CD4-positive, alpha-beta T cell treated with Interleukin-10 for 1 hour (primary cell): ENCODE measurements around the gene GNAI1.

Experiments used
- DNase-seq: peaks from one replicate; pipeline ENCODE4 v3.0.0-alpha.2; 2020

Gene GNAI1

GRCh38 chr7:80216996-80217842, 82.6 kb downstream of the GNAI1 start:
- DNase-seq = no peak

DNA sequence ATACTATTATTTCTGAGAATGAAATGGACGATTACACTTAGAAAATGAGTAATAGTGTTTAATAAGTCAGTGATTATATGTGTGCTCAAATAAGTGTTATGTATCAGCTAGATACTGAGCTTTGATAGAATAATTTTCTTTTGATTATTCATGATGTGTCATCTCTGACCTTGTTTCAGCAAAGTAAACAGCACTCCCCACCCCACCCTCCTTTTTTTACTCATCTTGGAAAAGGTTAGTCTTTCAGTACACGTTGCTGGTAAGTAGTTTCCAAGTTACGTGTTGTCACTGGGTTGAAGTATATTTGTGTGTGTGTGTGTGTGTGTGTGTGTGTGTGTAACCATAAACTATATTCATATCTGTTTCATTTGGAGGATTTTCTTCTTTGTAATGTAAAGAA, 84.1 kb downstream of the GNAI1 start:
- no peak for DNase-seq

GRCh38 chr7:80220022-80220634, 85.5 kb downstream of the GNAI1 start:
- no peak for DNase-seq

DNA sequence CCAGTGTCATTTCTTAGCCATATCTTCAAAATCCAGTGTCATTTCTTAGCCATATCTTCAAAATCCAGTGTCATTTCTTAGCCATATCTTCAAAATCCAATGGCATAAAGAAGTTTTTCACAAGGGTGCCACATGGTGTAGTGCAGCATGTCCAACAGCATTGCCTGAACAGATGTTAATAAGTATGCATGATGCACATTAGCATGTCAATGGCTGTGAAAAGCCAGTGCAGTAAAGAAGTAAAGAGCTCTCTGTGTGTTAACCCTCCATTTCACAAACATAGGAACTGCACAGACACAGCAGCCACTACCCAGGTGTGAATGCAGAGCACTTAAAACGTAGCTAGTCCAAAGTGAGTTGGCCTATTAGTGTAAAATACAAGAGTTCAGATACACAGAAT, 89.8 kb downstream of the GNAI1 start:
- no peak for DNase-seq

DNA sequence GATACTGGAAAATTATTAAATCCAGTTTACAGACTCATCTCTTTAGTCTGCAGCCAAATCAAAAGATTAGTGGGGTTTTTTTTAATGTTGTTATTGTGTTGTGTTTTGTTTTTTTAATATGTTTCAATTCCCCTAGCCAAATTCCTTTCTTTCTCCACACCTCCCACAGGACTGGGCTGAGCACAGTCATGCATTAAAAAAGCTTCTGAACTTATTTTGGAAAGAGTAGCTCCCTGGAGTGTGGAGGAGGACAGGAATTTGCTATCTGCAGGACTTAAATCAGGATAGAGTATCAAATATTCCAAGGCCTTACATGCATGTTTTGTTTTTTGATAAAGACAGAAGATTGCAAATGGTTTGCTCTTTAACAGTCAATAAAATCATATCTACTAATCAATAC, 90.7 kb downstream of the GNAI1 start:
- no peak for DNase-seq

DNA sequence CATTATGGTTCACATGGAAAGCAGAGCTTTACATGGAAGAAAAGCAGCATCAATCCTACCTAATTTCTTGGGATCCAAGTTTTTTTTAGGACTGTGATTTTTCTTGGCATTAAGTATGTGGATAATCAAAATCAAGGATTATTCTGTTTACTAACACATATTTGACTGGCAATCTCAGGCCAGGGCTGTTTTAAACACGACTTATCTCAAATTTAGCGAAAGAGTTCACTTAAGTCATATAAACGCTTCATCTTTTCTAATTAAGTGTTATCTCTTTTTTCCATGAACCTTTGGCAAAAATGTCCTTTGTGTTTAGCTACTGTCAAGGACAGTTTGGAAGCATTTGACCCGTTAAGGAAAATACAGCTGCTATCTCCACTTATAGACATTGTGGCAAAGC, 92.0 kb downstream of the GNAI1 start:
- DNase-seq = no peak

DNA sequence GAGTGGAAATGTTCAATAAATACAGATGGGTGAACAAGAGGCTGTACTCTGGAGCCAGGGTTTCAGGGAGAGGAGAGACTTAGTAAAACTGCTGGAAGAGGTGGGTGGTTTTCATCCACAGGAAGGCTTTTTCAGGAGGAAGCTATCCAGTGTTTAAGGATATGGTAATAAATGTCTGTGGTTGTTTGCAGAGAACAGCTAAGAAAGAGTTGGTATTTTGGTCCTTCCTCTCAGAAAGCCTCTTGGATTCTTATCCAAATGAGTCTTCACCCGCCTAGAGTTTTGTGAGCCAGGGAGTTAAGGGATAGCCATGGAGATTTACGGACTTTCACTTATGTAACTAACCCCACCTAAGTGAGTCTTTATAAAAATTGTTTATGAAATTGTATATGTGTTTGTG, 95.7 kb downstream of the GNAI1 start:
- no peak for DNase-seq

DNA sequence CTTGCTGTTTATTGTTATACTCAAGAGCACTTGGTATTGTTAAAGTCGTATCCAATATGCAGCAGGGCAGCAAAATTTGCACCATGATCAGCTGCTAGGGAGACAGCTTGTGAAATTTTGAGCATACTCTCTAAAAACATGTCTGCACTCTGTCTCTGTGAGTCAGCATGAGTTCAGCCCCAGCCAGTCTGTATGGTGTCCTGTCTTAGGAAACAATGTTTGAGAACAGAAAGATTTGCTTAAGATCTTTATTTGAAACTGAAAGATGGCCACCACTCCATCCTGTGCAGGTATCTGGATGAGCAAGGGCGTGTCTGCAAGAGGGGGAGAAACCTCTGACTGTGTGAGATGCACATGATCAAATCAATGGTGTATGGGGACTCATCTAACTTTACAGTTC, 97.1 kb downstream of the GNAI1 start:
- DNase-seq = no peak

GRCh38 chr7:80232979-80233724, 98.5 kb downstream of the GNAI1 start:
- DNase-seq = no peak

DNA sequence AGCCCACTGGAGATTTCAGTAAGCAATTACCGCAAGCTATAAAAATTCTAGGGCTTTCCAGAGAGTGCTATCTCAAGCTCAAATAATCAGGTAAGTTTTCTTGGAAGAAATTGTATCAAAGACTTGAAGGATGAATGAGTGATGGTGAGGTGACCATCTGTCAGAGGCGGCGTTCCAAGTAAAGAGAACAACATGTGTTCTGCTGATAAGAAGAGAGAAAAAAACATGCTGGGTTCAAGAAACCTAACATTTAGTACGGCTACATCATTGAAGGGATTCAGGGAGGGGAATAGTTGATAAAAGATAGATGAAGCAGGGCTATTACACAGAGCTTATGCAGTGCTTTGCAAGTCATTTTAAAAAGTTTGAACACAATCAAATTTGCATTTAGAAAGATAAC, 100.7 kb downstream of the GNAI1 start:
- no peak for DNase-seq

- DNase-seq = no peak
Measured at GRCh38 chr7:80236681-80237080, 102.0 kb downstream of the GNAI1 start.

DNA sequence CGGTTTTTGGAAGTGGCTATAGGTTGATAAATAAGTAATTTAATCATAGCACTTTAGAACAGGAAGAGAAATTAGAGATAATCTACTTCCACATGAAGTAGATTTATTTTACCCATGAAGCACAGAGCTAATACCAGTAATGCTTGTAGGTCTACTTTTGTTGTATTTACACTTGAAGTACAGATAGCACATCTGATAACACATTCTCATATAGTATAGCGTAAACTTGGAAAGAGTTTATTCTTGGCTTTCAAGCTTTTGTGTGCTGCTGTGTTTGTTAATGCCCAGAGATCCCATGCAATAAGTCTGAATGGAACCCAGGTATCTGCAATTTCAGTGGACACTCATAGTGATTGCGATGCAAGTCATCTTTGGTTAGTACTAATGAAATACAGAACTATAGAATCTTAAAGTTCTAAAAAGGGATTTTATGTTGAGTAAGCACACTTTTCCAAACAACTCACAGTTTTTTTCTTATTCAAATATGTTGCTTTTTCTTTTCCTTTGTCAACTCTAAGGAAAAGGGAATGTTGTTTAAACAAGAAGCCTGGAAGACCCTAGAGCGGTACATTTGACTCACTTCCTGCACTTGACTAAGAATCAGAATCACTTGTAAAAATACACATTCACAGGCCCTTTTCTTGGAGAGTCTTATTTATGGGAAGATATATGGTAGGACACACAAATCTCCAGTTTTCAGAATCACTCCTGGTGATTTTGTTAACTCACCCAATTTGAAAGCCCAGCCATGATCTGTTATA, 105.8 kb downstream of the GNAI1 start:
- no peak for DNase-seq

- no peak for DNase-seq
Measured at GRCh38 chr7:80241671-80242070, 107.0 kb downstream of the GNAI1 start.

- no peak for DNase-seq
Measured at GRCh38 chr7:80243425-80243824, 108.8 kb downstream of the GNAI1 start.

GRCh38 chr7:80244206-80244916, 109.7 kb downstream of the GNAI1 start:
- no peak for DNase-seq

- no peak for DNase-seq
Measured at GRCh38 chr7:80247144-80247543, 112.5 kb downstream of the GNAI1 start.

- no peak for DNase-seq
Measured at GRCh38 chr7:80247891-80248290, 113.3 kb downstream of the GNAI1 start.

DNA sequence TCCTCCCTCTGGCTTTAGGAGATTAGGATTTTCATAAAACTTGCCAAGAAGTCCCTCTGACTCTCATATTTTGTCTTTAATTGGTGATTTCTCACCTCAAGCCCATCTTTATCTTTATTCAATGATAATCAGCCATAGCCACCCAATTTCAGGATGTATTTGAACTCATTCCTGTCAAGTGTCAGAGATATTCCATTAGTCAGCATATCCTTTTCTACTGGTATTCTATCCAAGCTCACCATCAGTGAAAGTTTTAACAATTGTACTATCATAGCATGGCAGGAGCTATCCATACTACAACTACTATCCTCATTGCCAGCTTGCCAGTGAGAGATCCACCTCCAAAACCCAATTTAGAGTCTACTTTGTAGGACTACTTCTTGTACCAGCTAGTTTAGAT, 114.6 kb downstream of the GNAI1 start:
- no peak for DNase-seq

DNA sequence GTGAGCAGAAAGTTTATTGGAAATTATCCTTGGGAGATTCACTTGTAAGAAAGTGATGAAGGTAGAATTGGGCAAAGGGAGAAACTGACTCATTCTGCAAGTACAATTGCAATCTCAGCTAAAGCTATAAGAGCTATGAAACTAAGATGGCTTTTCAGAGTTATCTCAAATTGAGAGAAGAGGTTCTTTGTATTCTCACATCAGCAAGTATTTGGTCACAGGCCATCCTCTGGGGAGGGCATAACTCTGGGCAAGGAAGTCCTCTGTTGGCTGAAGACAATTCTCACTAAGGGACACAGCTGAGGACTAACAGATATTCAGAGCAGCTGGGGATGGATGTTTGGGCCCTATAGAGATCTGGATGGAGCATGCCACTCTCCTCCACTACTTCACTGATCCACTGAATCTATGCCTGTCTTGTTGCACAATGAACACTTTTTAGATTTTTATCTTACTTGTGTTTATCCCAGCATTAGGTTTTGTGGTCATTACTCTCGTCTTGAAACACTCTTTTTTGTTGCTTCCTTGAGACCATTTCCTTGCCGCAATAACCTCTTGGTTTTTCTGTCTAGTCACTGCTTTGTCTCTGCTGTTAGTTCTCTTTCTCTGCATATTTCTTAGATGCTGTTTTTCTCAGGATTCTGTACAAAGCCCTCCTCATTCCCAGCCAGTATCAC, 115.1 kb downstream of the GNAI1 start:
- no peak for DNase-seq

DNA sequence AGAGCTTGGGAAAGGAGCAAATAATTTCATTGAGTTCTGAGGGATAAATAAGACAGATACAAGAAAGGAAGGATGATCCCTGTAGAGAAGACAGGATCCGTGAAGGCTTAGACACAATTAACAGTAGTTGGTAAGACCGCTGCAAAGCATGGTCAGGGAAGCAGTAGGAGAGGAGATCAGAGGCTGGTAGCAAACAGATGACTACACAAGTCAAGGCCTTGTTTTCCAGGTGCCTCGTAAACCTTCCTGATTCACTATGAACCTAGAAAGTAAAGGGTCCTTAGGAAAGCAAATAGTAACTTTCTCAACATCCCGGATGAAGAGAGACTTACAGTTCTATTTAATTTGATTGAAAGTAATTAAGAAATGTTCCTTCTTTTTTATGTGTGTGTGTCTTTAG, 118.6 kb downstream of the GNAI1 start:
- DNase-seq = no peak

DNA sequence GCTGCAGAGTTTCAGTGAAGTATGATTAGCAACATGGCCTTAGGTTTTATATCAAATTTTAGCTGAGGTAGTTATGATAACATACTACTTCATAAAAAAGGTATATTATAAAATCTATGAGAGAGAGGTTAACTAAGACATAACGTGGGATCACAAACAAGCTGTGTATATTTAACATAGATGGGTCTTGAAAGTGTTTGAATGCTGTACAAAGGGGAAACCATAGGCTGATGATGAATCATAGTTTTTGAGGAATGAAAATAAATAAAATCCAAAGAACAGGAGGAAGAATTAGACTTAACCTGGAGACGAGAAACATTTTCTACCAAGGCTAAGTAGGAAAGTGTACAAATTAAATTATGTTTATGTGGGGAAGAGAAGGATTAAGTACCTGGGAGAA, 119.0 kb downstream of the GNAI1 start:
- DNase-seq = no peak

GRCh38 chr7:80255656-80256055, 121.0 kb downstream of the GNAI1 start:
- DNase-seq = no peak
